SU-DHL-6 (cell line): ENCODE data around the gene TM4SF20.

Experiments
- H2AFZ ChIP-seq: fragments of 200-600 bp; sonication (generic); 2 replicates; pipeline ENCODE4 v1.6.1; 2014; ENCODE audit warnings: low read depth, mild to moderate bottlenecking, moderate library complexity, mixed read lengths, antibody characterized with exemption, low read length; ENCODE audit not compliant: severe bottlenecking
- H3F3A ChIP-seq: fragments of 200-600 bp; shearing (Covaris generic); 2 replicates; pipeline ENCODE4 v1.6.0; 2016; ENCODE audit warnings: antibody characterized with exemption, mild to moderate bottlenecking; ENCODE audit not compliant: insufficient read depth
- H3K27ac ChIP-seq: fragments of 200-600 bp; sonication (generic); 2 replicates; pipeline ENCODE4 v1.5.1; 2016; ENCODE audit warnings: low read depth, mild to moderate bottlenecking, low read length, moderate library complexity, mixed read lengths
- H3K27me3 ChIP-seq: fragments of 200-600 bp; sonication (generic), shearing (Covaris generic); 2 replicates; pipeline ENCODE4 v1.6.0; 2014; ENCODE audit warnings: mild to moderate bottlenecking, low read length
- H3K36me3 ChIP-seq: fragments of 200-600 bp; sonication (generic); 2 replicates; pipeline ENCODE4 v1.6.1; 2014; ENCODE audit warnings: mild to moderate bottlenecking, low read length, mixed read lengths
- H3K4me2 ChIP-seq: fragments of 300-600, 200-600 bp; shearing (Covaris generic), sonication (generic); 2 replicates; pipeline ENCODE4 v1.6.0; 2014; ENCODE audit warnings: low read length, low read depth, mild to moderate bottlenecking; ENCODE audit not compliant: poor library complexity, severe bottlenecking
- H3K4me3 ChIP-seq: fragments of 200-600 bp; sonication (generic); 2 replicates; pipeline ENCODE4 v1.5.1; 2014; ENCODE audit warnings: antibody characterized with exemption, low read length, mild to moderate bottlenecking, mixed read lengths; ENCODE audit not compliant: insufficient read depth, poor library complexity, severe bottlenecking
- H3K79me2 ChIP-seq: fragments of 200-600 bp; sonication (generic); 2 replicates; pipeline ENCODE4 v1.6.1; 2014; ENCODE audit warnings: mild to moderate bottlenecking, low read length, moderate library complexity; ENCODE audit not compliant: insufficient read depth
- H3K9ac ChIP-seq: fragments of 200-600 bp; sonication (generic); 2 replicates; pipeline ENCODE4 v1.7.0; 2014; ENCODE audit warnings: mild to moderate bottlenecking, low read length
- H3K9me2 ChIP-seq: fragments of 200-600 bp; sonication (generic); replicated peaks from 2 replicates; pipeline ENCODE4 v1.6.1; 2014; ENCODE audit warnings: low read length; ENCODE audit not compliant: insufficient read depth
- H3K9me3 ChIP-seq: fragments of 200-600 bp; sonication (generic); 2 replicates; pipeline ENCODE4 v1.6.1; 2014; ENCODE audit warnings: low read length, mixed read lengths; ENCODE audit not compliant: insufficient read depth
- H4K20me1 ChIP-seq: fragments of 200-600 bp; sonication (generic); 2 replicates; pipeline ENCODE4 v1.6.1; 2014; ENCODE audit warnings: low read depth, mild to moderate bottlenecking, antibody characterized with exemption, low read length, moderate library complexity, mixed read lengths
- EZH2phosphoT487 ChIP-seq: fragments of 200-600 bp; sonication (generic), shearing (Covaris generic); conservative IDR thresholded peaks from 2 replicates; pipeline ENCODE4 v1.6.1; 2018; ENCODE audit warnings: mild to moderate bottlenecking, antibody characterized with exemption, low read length, moderate library complexity, mixed read lengths
- TF ChIP-seq, protein P1 (sequence below): fragments of 200-600 bp; sonication (generic); IDR thresholded peaks from one replicate; pipeline ENCODE4 v1.5.1; 2017; ENCODE audit warnings: antibody characterized with exemption, mild to moderate bottlenecking, low read length, moderate library complexity; ENCODE audit not compliant: insufficient read depth, poor library complexity, severe bottlenecking

The TM4SF20 gene

DNA sequence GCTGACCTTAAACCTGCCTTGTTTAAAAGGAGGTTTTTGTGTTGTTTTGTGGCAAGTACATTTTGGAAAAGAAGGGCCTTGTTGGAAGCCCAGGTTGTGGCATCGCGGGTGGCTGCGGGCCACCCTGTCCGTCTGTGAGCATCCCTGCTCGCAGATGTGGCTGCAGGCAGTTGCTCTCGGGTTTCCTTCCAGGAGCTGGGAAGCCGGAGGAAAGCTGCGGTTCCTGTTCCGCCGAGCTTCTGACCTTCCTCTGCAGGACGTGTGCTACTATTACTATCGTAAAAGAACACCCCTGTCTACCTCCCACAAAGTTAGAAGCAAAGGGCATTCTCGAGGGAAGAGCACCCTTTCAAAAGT is 53.3 kb downstream of the TM4SF20 start:
- TF ChIP-seq, protein P1, sequence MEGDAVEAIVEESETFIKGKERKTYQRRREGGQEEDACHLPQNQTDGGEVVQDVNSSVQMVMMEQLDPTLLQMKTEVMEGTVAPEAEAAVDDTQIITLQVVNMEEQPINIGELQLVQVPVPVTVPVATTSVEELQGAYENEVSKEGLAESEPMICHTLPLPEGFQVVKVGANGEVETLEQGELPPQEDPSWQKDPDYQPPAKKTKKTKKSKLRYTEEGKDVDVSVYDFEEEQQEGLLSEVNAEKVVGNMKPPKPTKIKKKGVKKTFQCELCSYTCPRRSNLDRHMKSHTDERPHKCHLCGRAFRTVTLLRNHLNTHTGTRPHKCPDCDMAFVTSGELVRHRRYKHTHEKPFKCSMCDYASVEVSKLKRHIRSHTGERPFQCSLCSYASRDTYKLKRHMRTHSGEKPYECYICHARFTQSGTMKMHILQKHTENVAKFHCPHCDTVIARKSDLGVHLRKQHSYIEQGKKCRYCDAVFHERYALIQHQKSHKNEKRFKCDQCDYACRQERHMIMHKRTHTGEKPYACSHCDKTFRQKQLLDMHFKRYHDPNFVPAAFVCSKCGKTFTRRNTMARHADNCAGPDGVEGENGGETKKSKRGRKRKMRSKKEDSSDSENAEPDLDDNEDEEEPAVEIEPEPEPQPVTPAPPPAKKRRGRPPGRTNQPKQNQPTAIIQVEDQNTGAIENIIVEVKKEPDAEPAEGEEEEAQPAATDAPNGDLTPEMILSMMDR = peak; percentile 6
- TF ChIP-seq EZH2phosphoT487 = no peak
- peak overlapping the region; percentile 50 for H2AFZ ChIP-seq

DNA sequence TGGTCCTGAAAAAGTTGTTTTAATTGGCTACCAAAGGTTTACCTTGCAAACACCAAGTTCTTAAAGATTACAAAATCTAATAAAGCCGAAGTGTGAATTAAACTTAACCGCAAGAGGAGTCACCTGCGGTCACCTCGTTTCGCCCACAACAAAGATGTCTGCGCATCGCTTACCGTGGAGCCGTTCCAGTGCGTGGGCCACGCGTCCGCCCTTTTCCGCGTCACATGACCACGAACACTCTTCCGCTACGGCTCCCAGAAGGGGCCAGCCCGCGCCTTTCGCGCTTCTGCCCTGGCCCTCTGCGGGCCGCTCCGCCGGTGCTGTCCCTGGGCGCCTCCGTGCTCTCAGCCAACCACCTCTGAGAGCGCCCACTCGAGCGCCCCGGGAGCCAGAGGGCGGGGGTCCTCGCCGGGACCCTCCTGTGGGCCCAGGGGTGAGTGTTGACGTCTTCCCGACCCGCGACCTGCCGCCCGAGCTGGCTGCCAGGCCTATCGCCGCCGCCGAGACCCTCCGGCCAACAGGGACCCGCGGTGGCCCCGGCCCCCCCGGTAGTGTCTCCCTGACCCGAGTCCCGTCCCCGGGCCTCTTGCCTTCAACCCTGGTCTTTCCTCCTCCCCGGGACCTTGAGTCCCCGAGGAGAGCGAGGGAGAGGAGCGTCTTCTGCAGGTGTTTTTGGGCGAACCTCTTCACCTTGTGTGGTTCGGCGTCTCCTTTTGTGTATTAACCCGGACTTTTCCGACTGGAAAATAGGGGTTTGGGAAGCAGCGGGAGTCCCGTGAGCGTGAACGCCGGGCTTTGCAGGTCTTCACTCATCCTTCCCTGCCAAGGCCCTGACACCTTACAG is 53.9 kb downstream of the TM4SF20 start, which contains the start of gene MFF:
Gene MFF (plus strand): TSS at position 257 of the 844 bp plus-strand sequence. CDS start 5,415 bp downstream, outside the sequence.
- no peak for TF ChIP-seq EZH2phosphoT487
- TF ChIP-seq, protein P1 = peak; percentile 36
- H3K27ac ChIP-seq = peak within 1 kb of the TSS; percentile 60
- H3K9ac ChIP-seq = peak within 1 kb of the TSS; percentile 92
- no peaks in the 10 kb centered on the region for H4K20me1 ChIP-seq
- H3K4me2 ChIP-seq = peak within 1 kb of the TSS; percentile 78
- peak within 1 kb of the TSS; percentile 89 for H2AFZ ChIP-seq
- no peaks in the 10 kb centered on the region for H3K9me3 ChIP-seq
- no peaks in the 10 kb centered on the region for H3K9me2 ChIP-seq
- peaks cover 50% of the 10 kb centered on the region for H3K79me2 ChIP-seq
- peak within 1 kb of the TSS; percentile 90 for H3K4me3 ChIP-seq
- no peaks in the 10 kb centered on the region for H3K27me3 ChIP-seq
- no peaks in the 10 kb centered on the region; the same call in 1 of the 2 replicates for H3F3A ChIP-seq
- H3K36me3 ChIP-seq = peaks cover 9% of the 10 kb centered on the region; the same call in 1 of the 2 replicates

More for the DNA sequence above, 53.3 kb downstream of the TM4SF20 start:
- H3K36me3 ChIP-seq = peaks cover 9% of the 10 kb centered on the region; the same call in 1 of the 2 replicates
- no peaks in the 10 kb centered on the region for H4K20me1 ChIP-seq
- H3K27ac ChIP-seq = peak overlapping the region; percentile 60
- no peaks in the 10 kb centered on the region; the same call in 1 of the 2 replicates for H3F3A ChIP-seq
- peak overlapping the region; percentile 78 for H3K4me2 ChIP-seq
- H3K9me2 ChIP-seq = no peaks in the 10 kb centered on the region
- H3K9ac ChIP-seq = peak overlapping the region; percentile 92
- H3K9me3 ChIP-seq = no peaks in the 10 kb centered on the region
- peak overlapping the region; percentile 90 for H3K4me3 ChIP-seq
- H3K27me3 ChIP-seq = no peaks in the 10 kb centered on the region
- H3K79me2 ChIP-seq = peaks cover 54% of the 10 kb centered on the region

DNA sequence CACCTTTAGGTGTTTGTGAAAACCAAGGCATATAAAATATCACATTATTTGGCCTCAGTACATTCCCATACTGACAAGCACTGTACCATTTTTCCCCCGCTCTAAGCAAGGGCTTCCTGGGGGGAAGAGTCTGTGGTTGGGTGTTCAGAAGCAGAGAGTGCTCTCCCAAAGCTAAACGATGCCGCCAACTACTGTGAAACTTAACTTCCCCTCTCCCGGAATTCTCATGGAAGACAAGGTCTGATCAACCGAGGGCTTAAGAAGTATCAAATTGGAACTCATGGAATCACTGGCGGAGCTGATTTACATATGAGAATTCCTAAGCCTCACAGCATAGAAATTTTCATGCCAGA is 54.5 kb downstream of the TM4SF20 start:
- Histone ChIP-seq H3K4me2 (peak overlapping the region; percentile 78), H3K9me3 (no peaks in the 10 kb centered on the region), H3K36me3 (peaks cover 7% of the 10 kb centered on the region; the same call in 1 of the 2 replicates), H3F3A (no peaks in the 10 kb centered on the region; the same call in 1 of the 2 replicates), H3K9me2 (no peaks in the 10 kb centered on the region), H3K27ac (peak overlapping the region; percentile 42; the same call in 1 of the 2 replicates), H3K9ac (peak overlapping the region; percentile 92), H2AFZ (peak overlapping the region; percentile 89), H3K79me2 (peaks cover 45% of the 10 kb centered on the region), H3K27me3 (no peaks in the 10 kb centered on the region), H4K20me1 (no peaks in the 10 kb centered on the region), H3K4me3 (peak overlapping the region; percentile 90)
- TF ChIP-seq EZH2phosphoT487 = no peak
- TF ChIP-seq, protein P1 = no peak
